ENCODE results near the gene SLC35B4. TPM values are rescaled to one million over a fixed set of nuclear protein-coding genes. Genes with fewer than 3 reads are reported as not detected.
"Not testable (repeated sequence)": the region's sequence is repeated elsewhere in the genome, so short reads cannot be mapped to it uniquely, and the experiment has no call there.

The SLC35B4 gene
- total RNA-seq, 1 experiment from 2014 or later = 18.6 TPM

GRCh38 chr7:134298902-134299683 lies 17.6 kb downstream of the SLC35B4 start:
- H3K27me3 Mint-ChIP-seq (ENCODE audit: insufficient read depth, unreplicated experiment) = no peaks in the 10 kb centered on the region
- H3K27ac Mint-ChIP-seq (ENCODE audit: low read depth, unreplicated experiment) = no peak overlapping the region
- no peak overlapping the region for H3K4me3 Mint-ChIP-seq (ENCODE audit: unreplicated experiment)
- no peaks in the 10 kb centered on the region for H3K4me1 Mint-ChIP-seq (ENCODE audit: insufficient read depth, unreplicated experiment)
- ChIA-PET POLR2A (interaction anchor here (0.7 kb wide), 1 partner anchor 9 kb away, joined by 3 read pairs; no protein-coding TSS in a partner anchor), CTCF (no interaction called here)
- BruUV-seq (replicated peaks) = no TSS peak
- TF ChIP-seq CTCF (IDR thresholded peaks at IDR 0.05; ENCODE audit: unreplicated experiment) = no peak
- no peak for DNase-seq (ENCODE audit: unreplicated experiment)
- H3K36me3 Mint-ChIP-seq (ENCODE audit: insufficient read depth, unreplicated experiment) = peaks cover 18% of the 10 kb centered on the region
- H3K9me3 Mint-ChIP-seq (ENCODE audit: unreplicated experiment) = no peaks in the 10 kb centered on the region
- intact Hi-C loops (cut with micrococcal nuclease) = no loop called here

- Mint-ChIP-seq H3K4me3 (ENCODE audit: unreplicated experiment) (no peak overlapping the region), H3K4me1 (ENCODE audit: insufficient read depth, unreplicated experiment) (no peaks in the 10 kb centered on the region), H3K36me3 (ENCODE audit: insufficient read depth, unreplicated experiment) (peaks cover 17% of the 10 kb centered on the region), H3K9me3 (ENCODE audit: unreplicated experiment) (no peaks in the 10 kb centered on the region), H3K27ac (ENCODE audit: low read depth, unreplicated experiment) (no peak overlapping the region), H3K27me3 (ENCODE audit: insufficient read depth, unreplicated experiment) (no peaks in the 10 kb centered on the region)
- DNase-seq (ENCODE audit: unreplicated experiment) = no peak
- no peak for TF ChIP-seq CTCF (IDR thresholded peaks at IDR 0.05; ENCODE audit: unreplicated experiment)
- ChIA-PET POLR2A (no interaction called here), CTCF (interaction anchor here (0.6 kb wide), 1 partner anchor 1305 kb away, joined by 3 read pairs; no protein-coding TSS in a partner anchor)
- BruUV-seq (replicated peaks) = no TSS peak
- intact Hi-C loops (cut with micrococcal nuclease) = no loop called here
These were observed 19.2 kb downstream of the SLC35B4 start for GRCh38 chr7:134297489-134297888.

- POLR2A ChIA-PET; H3K27ac Mint-ChIP-seq (ENCODE audit: low read depth, unreplicated experiment); H3K9me3 Mint-ChIP-seq (ENCODE audit: unreplicated experiment); BruUV-seq (replicated peaks); DNase-seq (ENCODE audit: unreplicated experiment); H3K27me3 Mint-ChIP-seq (ENCODE audit: insufficient read depth, unreplicated experiment); CTCF ChIA-PET; H3K4me3 Mint-ChIP-seq (ENCODE audit: unreplicated experiment); intact Hi-C loops (cut with micrococcal nuclease); H3K4me1 Mint-ChIP-seq (ENCODE audit: insufficient read depth, unreplicated experiment): not testable (repeated sequence)
- peaks cover 17% of the 10 kb centered on the region for H3K36me3 Mint-ChIP-seq (ENCODE audit: insufficient read depth, unreplicated experiment)
These were observed 20.7 kb downstream of the SLC35B4 start for GRCh38 chr7:134295982-134296381.

GRCh38 chr7:134293002-134293740 lies 23.6 kb downstream of the SLC35B4 start:
- TF ChIP-seq CTCF (IDR thresholded peaks at IDR 0.05; ENCODE audit: unreplicated experiment) = no peak
- POLR2A ChIA-PET = interaction anchor here (1.3 kb wide), 1 partner anchor 22 kb away, joined by 4 read pairs; no protein-coding TSS in a partner anchor
- H3K27me3 Mint-ChIP-seq (ENCODE audit: insufficient read depth, unreplicated experiment) = no peaks in the 10 kb centered on the region
- intact Hi-C loops (cut with micrococcal nuclease) = no loop called here
- no peaks in the 10 kb centered on the region for H3K9me3 Mint-ChIP-seq (ENCODE audit: unreplicated experiment)
- BruUV-seq (replicated peaks) = no TSS peak
- DNase-seq (ENCODE audit: unreplicated experiment) = no peak
- CTCF ChIA-PET = interaction anchor here (0.6 to 0.9 kb wide), 2 partner anchors 35 to 249 kb away, joined by 3 read pairs; no protein-coding TSS in a partner anchor
- peaks cover 17% of the 10 kb centered on the region for H3K36me3 Mint-ChIP-seq (ENCODE audit: insufficient read depth, unreplicated experiment)
- H3K27ac Mint-ChIP-seq (ENCODE audit: low read depth, unreplicated experiment) = no peak overlapping the region
- no peak overlapping the region for H3K4me3 Mint-ChIP-seq (ENCODE audit: unreplicated experiment)
- H3K4me1 Mint-ChIP-seq (ENCODE audit: insufficient read depth, unreplicated experiment) = peaks cover 9% of the 10 kb centered on the region

All from MCF 10A (cell line).